ENCODE results near the gene TEAD3.

TEAD3 gene

DNA sequence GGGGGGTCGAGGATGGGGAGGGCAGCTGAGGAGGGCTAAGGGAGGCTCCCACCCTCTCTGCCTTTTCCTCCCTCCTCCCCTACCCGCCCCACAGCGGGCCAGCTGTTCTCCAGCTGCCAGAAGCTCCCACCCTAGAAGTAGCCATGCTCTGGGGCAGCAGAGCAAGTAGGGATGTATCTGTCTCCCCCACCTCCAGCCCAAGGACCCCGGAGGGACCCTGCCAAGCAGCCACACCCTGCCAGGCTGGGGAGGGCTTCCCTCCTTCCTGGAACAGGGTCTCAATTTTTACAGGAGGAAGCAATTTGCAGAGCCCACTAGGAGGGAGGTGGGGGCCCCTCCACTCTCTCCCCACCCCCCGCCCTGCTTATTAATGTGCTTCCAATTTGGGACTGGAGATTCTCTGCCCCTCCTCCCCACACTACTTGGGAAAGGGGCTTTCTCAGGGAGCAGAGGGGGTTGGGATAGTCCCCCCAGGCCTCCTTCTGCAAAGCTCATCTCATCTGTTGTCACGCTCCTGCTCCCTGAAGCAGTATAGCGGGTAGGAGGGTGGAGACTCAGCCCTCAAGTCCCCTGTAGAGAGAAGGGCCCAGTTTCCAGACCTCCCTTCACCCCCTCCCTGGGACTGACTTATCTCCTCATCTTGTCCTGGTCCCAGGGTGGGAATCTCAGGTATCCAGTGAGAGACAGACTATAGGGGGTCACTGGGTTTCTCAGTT is 4.5 kb downstream of the TEAD3 start:
- no peak for DNase-seq (ENCODE audit: low read depth)

DNA sequence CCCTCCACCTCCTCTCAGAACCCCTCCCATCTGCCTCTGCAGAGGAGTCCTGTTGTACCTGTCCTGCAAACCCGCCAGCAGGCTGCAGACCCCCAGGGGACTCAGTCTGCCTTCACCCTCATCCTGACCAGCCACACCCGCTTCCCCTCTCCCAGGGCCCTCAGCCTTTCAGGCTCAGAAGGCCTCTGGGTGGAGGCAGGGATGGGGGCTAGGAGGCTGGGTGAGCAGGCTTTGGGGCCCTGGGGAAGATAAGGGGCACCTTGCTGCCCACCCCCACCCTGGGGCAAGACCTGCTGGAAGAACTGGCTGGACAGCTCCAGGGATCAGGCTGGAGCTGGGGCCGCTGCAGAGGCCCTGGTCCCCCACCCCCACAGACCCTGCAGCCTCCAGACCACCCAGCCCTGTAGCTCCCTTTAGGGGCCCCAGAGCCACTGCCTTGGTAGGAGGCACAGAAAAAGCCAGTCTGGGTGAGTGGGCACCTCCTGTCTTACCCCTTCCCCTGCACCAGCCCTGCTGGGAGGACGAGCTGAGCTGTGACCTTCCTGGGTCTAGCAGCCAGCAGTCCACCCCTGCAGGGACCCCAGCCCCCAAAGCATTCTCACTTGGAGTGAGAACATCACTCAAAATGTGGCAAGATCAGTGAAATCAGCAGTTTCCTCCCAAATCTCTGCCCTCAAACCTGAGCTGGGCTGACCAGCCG is 5.2 kb downstream of the TEAD3 start:
- DNase-seq (ENCODE audit: low read depth): no peak

GRCh38 chr6:35490821-35491557 is 5.9 kb downstream of the TEAD3 start:
- no peak for DNase-seq (ENCODE audit: low read depth)

GRCh38 chr6:35489995-35490791 is 6.7 kb downstream of the TEAD3 start:
- no peak for DNase-seq (ENCODE audit: low read depth)

GRCh38 chr6:35489066-35489465 is 7.8 kb downstream of the TEAD3 start:
- no peak for DNase-seq (ENCODE audit: low read depth)

- DNase-seq (ENCODE audit: low read depth): no peak
These were observed 8.4 kb downstream of the TEAD3 start for GRCh38 chr6:35488517-35488862.

DNA sequence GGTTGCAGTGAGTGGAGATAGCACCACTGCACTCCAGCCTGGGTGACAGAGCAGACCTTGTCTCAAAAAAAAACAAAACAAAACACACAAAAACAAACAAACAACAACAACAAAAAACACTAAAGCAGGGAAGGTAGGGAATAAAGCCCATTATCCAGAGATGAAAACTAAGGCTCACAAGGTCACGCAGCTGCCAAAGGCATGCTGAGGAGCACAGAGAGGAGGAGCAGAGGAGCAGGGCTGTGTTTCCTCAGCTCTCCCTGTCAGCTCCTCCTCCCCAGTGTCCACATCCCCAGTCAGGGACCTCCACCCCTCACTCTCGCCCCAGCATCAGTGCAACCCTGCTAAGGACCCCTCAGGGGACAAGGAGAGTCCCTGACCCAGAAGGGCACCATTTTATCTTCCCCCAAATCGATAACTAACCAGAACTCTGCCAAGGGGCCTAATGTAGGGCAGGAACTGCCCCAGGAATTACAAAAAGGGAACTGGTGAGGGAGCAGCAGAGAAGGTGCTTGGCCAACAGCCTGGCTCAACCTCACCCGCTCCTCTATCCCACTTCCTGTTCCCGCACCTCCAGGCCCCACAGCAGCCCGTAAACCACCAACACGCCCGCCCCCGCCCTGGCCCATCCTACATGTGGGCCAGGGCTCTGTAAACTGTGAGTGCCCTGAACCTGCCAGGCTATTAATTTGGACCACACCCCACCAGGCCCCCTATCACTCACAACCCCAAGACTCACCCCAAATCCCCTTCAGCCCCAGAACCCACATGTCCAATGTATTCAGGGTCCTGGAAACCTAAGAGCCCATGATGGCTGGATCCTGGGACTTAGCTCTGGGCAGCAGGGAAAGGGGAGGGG is 9.0 kb downstream of the TEAD3 start:
- no peak for DNase-seq (ENCODE audit: low read depth)

GRCh38 chr6:35486005-35486925 is 10.6 kb downstream of the TEAD3 start:
- DNase-seq (ENCODE audit: low read depth): no peak

DNA sequence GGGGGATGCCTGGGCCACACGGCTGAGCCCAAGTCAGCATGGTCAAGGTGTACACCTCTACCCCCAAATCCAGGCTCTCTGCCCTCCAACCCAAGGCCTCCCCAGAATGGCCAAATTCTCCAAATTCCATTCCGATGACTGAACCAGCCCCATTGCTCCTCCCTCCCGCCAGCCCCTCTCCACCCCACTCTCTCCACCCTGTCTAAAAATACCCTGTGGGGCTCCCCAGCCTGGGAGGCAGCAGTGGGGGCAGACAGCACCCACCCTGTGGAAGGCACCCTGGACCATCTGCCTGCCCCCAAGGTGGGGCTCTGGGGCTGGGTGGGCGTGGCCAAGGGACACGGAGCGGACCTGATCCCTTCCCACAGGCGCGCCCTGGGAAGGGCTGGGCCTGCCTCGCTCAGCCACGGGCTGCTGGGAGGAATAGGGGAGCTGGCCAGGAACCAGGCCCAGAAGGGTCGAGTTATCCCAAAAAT is 11.4 kb downstream of the TEAD3 start:
- DNase-seq (ENCODE audit: low read depth): no peak

GRCh38 chr6:35484921-35485392 is 11.9 kb downstream of the TEAD3 start:
- DNase-seq (ENCODE audit: low read depth): no peak

DNA sequence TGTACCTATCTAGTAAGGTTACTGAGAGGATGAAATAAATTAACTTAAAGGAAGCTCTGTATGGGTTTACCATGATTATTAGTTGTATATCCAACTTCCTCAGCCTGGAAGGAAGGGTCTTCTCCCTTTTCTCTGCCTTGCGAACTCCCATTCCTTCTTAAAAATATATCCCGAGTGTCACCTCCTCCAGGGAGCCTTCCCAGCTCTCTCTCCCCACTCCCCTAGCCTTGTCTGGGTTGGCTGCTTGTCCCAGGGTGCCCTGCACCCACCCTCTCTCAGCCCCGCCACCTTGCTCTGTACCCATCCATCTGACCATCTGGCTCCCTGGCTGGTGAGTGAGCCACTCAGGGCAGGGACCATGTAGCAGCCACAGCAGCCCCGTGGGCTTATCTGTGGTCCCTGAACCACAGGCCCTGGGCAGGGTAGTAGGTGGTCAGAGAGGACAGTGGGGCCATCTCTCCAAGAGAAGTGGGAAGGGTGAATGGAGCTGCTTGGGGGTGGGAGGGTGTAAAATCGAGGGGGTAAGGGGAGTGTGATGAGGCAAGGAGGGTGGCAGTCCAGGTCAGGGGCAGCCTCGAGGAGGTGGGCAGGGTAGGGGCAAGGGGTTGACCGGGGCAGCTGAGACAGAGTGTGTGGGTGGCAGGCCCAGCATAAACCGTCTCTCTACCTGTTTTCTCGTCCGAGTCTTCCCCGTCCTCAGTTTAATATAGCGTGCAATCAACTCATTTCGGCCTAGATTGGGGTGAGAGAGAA is 12.8 kb downstream of the TEAD3 start:
- DNase-seq (ENCODE audit: low read depth): no peak

DNA sequence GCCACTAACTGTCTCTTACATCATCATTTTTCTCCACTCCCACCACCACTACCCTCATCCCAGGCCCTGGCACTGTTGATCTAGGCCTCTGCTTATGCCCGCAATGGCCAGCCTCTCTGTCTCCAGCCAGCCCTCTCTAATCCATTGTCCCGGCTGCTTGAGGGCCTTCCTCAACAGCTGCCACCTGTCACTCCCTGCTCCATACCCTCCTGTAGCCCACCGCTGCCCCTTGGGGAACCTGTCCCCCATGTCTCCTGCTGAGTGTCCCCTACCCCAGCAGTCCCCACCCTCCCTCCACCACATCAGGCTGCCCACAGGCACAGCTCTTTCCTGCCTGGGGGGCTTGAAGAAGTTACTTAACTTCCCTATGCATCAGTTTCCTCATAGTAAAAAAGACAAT is 13.4 kb downstream of the TEAD3 start:
- DNase-seq (ENCODE audit: low read depth): no peak

DNA sequence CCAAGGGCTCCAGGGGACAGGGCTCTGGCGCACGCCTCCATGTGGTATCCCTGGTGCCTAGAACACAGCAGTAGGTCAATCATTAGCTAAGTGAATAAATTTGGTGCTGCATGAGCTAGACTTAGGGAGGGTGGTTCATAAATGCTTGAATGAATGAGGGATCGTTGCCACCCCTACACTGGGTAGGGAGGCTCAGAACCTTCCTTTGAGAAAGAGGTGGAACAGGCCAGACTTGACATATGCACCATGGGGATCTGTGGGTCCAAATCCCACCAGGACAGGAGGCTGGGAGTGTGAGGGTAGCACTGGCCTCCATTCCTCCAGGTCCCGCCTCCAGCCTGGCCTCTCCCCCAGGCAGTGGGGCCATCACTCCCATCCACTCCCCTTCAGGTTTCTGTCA is 13.8 kb downstream of the TEAD3 start:
- no peak for DNase-seq (ENCODE audit: low read depth)

GRCh38 chr6:35481226-35481625 is 15.7 kb downstream of the TEAD3 start:
- DNase-seq (ENCODE audit: low read depth): no peak

GRCh38 chr6:35480176-35480575 is 16.7 kb downstream of the TEAD3 start:
- no peak for DNase-seq (ENCODE audit: low read depth)

GRCh38 chr6:35478259-35478658 is 18.6 kb downstream of the TEAD3 start:
- DNase-seq (ENCODE audit: low read depth): no peak

- no peak for DNase-seq (ENCODE audit: low read depth)
These were observed 19.2 kb downstream of the TEAD3 start for GRCh38 chr6:35477551-35478179.

DNA sequence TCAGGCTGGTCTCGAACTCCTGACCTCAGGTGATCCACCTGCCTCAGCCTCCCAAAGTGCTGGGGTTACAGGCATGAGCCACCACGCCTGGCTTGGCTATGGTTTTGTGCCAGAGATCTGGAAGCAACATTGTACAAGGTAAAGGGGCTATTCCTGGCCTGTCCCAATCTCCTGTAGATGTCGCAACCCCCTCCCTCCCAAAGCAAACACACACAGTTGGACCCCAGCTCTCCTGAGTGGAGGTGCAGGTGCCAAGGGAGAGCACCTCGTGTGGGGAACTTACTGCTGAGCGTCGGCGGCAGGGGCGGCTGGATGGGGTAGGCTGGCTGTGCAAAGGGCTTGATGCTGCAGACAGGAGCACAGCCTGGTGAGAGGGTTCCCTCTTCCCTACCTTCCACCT is 19.9 kb downstream of the TEAD3 start:
- DNase-seq (ENCODE audit: low read depth): no peak

DNA sequence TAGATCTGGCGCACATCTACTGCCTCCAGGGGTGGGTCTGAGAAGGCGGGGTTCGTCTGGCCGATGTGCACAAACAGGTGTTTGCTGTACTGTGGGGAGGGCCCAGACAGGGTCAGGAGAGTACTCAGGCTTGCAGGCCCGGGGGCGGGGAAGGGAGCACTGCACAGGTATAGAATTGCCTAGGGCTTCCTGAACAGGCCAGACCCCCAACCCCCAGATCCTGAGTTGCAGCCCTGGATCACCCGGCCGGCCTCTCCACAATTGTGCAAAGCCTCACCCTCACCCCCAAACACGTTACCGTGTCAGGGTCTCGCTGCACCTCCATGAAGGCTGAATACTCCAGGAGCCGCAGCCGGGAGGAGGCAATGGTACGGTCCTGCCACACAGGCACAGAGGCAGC is 20.9 kb downstream of the TEAD3 start:
- DNase-seq (ENCODE audit: low read depth): no peak
